NT2/D1 (cell line): Measurements from ENCODE around the gene TBC1D22A.

ENCODE experiments used
- YY1 ChIP-seq: IDR thresholded peaks from 2 replicates; pipeline ENCODE4 v1.6.1; 2011; ENCODE audit not compliant: insufficient read length, insufficient read depth
- ZNF274 ChIP-seq: IDR thresholded peaks from 2 replicates; pipeline ENCODE4 v1.6.1; 2011; ENCODE audit warnings: mild to moderate bottlenecking, low read depth, low read length

DNA sequence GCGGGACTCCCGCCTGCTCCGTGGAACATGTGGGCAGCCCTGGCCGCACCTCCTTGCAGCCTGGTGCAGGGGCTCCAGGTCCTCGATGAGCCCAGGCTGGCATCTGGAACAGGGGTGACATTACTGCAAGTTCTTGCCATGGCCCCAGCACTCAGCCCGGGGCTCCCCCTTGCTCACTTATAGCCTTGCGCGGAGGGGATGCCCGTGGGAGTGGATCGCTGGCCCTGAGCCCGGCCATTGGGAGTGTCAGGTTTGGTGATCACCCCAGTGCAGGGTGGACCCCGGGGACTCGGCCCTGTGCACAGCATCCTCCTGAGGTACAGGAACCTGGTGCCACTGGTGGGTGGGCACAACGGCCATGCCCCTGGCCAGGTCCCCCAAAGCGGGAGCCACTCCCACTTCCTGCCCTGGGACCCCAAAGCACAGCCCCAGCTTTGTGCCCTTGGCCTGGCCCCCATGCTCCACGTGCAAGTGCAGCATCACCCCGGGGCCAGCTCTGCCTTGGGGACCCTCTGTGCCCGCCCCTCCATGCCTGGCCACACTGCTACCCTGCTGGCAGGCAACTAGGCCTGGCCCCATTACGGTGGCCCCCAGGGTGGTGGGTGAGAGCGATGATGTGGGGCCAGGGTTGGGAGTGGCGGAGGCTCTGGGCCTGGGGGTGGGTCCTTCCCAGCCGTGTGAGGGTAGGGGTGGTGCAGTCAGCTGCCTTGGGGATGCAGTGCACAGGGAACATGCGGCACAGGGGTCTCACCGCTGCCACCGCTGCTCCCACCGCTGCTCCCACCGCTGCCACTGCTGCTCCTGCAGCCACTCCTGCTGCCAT lies 439.8 kb downstream of the TBC1D22A start:
- TF ChIP-seq YY1 (no peak), ZNF274 (no peak)
